ENCODE results near the gene ARPC1B.
"Not testable (repeated sequence)": the region's sequence is repeated elsewhere in the genome, so short reads cannot be mapped to it uniquely, and the experiment has no call there.

The ARPC1B gene

DNA sequence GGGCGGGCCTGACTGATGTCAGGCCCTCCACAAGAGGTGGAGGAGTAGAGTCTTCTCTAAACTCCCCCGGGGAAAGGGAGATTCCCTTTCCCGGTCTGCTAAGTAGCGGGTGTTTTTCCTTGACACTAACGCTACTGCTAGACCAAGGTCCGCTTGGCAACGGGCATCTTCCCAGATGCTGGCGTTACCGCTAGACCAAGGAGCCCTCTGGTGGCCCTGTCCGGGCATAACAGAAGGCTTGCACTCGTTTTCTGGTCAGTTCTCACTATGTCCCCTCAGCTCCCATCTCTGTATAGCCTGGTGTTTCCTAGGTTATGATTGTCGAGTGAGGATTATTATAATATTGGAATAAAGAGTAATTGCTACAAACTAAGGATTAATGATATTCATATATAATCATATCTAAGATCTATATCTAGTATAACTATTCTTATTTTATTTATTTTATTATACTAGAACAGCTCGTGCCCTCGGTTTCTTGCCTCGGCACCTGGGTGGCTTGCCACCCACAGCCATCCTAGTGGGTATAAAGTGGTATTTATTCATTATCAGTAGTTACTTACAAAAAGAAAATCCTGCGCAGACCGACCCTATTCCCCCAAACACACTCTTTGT is 41.1 kb downstream of the ARPC1B start:
- not testable (repeated sequence) for DNase-seq

DNA sequence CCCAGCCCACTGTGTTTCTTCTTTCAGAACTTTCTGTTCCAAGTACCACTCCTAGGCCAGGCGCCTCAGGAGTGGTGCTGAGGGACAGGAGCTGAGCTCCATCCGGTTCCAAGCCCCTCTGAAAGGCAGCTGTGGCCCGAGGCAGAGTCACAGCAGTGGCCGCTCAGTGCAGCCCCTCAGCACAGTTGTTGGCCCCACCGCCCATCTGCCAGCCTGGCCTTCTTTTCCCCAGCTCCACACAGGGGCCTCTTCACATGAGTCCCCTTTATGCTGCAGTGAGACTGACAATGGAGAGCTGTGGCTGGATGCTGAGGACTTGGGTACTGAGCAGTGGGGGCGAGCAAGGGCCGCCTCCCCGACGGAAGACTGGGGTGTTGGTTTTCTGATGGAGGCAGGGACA is 43.7 kb downstream of the ARPC1B start:
- no peak for DNase-seq

DNA sequence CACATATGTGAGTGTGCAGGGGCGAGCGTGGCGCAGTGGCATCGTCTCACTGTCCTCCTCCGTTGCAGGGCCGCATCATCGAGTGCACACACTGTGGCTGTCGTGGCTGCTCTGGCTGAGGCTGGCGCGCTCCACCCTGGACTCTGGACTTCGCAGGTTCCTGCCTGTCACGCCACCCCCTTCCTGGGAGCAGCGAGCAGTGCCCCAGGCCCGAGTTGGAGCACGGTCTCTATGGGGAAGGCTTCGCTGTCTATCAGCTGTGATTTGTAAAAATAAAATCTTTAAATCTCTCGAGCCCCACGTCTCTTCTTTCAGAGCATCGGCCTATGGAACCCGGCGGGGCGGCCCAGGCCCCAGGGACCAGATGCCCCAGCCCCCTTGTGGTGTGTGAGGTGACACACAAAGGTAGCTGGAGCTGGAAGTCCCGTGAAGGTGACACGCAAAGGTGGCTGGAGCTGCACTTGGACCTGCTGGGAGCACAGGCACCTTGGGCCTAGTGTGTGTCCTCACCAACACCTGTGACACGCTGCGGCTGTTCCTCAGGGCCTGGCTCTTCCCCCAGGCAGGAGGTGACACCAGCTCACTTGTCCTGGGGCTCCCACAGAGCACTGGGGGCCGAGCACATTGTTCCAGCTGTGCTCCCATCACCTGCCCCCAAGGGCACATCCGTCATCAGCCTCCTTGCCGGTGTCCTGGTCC is 44.9 kb downstream of the ARPC1B start:
- DNase-seq = no peak

DNA sequence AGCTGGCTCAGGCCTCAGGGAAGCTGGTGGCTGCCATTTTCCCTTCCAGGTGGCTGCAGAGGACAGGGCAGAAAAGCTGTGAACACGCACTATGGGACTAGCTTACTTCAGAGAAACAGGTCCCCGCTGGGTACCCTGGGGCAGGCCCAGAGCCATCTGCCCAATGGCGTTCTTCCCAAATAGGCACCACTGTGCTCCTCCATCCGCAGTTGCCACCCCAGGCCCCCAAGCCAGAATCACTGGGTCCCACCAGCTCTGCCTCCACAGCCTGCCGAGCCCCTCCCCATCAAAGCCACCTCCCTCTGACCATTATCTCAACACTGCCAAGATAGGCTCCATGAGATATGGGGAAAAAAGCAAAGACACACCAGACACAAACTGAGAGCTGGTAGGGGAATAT is 45.7 kb downstream of the ARPC1B start:
- DNase-seq = no peak

DNA sequence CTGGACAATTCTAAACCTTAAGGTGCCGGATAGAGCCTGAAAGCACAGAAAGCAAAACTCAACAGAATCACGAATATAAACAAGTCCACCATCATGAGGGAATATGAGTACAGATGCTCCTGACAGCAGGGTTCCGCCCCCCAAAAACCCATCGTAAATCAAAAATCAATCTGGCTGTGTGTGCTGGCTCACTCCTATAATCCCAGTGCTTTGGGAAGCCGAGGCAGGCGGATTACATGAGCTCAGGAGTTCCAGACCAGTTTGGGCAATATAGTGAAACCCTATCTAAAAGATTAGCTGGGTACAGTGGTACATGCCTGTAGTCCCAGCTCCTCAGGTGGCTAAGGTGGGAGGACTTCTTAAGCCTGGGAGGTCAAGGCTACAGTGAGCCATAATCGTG is 46.5 kb downstream of the ARPC1B start:
- no peak for DNase-seq

DNA sequence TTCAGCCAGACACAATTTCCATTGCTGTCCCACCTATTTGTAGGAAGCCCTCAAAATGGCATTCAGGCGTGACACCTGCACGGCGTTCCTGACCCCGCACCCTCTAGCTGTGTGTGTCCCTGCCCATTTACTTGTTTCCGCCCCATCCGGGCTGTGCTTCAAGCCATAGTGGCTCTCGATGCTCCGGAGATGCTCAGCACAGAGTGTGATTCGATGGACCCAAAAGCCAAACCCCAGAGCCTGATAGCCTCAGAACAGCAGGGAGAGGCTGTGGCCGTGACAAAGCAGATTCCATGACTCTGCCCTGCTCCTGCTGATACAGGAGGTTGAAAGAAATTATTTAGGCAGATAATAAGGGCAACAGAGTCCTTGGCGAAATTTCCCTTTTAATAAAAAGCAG is 47.7 kb downstream of the ARPC1B start:
- no peak for DNase-seq

DNA sequence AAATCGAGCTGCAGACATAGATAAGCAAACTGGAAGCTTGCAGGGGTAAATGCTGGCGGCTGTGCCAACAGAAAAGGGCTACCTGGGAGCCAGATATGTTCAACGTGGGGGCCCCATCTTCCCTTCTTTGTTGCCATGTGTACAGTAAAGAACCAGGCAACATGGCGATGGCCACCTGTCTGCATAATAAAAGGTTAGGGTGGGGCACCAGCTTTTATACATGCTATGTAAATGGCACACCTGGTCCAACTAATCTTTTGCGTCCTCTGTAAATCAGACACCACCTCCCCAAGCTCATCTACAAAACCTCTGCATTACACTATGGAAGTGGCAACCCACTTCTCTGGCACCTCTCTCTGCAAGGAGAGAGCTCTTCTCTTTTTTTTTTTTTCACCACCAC is 48.1 kb downstream of the ARPC1B start:
- DNase-seq = no peak

DNA sequence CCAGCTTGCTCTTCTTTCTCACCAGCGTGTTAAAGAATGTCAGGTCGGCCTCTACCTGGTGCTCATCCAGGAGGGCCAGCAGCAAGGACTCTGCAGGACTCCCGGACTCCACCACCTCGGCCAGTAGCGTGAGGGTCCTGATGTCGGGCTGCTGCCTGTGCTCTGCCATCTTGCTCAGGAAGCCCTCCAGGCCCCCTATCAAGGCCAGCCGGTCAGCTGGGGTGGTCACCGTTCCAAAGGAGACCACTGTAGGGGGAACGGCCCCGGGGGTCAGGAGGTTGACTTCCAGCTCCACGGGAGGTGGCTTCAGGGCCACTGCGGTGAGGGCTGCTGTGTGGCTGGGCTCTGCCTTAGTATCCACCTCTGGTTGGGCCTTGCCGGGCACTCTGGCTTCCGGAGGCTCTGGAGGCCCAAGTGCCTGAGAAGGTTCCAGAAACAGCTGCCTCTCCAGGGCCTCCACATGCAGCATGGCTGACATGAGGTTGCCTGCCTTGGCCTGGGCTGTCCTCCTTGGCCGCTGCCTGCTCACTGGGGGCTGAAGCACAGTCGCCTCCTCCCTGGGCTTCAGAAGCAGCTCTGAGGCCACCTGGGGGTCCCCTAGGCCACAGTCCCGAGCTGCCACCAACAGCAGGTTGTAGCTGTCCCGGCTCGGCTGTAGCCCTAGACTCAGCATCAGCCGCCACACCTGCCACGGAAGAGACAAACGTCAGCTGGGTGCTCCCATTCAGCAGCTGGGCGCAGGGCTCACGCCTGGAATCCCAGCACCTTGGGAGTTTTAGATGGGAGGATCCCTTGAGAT is 50.6 kb downstream of the ARPC1B start:
- no peak for DNase-seq

DNA sequence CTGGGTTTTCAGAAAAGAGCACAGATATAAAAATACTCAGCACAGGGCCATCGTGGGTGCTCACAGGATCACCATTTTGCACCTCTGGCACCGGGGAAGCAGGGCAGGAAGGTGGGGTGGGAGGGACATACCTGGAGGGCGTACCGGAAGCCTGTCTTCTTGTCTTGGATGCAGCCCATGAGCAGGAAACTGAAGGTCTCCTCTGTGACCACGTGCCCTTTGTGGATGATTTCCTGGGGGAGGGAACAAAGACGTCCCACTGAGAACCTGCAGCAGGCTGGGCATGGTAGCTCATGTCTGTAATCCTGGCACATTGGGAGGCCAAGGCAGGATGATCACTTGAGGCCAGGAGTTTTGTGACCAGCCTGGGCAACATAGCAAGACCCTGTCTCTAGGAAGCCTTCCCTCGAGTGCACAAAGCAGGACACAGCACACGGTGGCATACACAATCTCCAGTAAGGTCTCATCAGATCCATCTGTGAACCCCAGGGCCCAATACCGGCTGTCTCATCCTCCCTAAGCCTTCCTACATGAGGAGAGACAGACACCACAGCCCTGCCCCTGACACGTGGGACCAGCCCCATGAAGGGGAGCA is 54.5 kb downstream of the ARPC1B start:
- DNase-seq = no peak

DNA sequence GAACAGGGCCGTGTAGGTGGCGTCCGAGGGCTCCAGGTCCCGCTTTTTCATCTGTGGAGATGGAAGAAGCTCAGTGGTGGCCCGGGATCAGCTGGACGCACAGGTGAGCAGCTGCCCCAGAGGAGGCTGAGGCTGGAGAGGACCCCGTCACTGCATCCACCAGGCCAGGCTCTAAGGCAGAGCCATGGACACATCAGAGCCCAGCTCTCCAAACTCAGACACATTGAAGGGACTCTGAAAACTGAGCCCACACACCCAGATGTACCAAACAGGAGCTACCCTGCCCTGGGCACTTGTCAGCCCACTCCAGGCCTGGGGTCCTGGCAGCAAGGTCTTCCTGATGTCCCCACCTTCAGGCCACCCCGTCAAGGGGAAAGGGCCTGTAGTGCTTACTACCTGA is 55.2 kb downstream of the ARPC1B start:
- no peak for DNase-seq

DNA sequence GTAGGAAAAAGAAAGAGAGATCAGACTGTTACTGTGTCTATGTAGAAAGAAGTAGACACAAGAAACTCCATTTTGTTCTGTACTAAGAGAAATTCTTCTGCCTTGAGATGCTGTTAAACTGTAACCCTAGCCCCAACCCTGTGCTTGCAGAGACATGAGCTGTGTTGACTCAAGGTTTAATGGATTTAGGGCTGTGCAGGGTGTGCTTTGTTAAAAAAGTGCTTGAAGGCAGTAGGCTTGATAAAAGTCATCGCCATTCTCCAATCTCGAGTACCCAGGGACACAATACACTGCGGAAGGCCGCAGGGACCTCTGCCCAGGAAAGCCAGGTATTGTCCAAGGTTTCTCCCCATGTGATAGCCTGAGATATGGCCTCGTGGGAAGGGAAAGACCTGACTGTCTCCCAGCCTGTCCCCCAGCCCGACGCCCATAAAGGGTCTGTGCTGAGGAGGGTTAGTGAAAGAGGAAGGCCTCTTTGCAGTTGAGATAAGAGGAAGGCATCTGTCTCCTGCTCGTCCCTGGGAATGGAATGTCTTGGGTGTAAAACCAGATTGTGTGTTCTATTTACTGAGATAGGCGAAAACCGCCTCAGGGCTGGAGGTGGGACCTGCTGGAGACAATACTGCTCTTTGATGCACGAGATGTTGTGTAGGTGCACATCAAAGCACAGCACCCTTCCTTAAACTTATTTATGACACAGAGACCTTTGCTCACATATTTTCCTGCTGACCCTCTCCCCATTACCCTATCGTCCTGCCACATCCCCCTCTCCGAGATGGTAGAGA is 57.4 kb downstream of the ARPC1B start:
- DNase-seq = not testable (repeated sequence)

DNA sequence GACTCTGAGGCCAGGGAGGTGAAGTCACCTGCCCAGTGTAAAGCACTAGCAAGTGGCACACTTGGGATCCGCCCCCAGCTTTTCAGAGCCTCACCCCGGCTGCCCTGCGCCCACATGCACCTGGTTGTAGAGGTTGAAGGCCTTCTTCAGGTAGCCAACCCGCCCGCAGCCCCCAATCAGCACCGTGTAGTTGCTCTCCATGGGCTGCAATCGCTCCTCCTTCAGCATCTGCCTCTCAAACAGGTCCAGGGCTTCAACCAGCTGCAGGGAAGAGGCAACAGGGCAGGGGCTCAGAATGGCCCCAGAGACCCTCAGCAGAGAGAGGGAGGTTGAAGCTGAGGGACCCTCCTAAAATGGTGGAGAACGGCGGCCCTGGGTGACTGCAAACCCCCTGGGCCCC is 58.6 kb downstream of the ARPC1B start:
- DNase-seq = no peak

DNA sequence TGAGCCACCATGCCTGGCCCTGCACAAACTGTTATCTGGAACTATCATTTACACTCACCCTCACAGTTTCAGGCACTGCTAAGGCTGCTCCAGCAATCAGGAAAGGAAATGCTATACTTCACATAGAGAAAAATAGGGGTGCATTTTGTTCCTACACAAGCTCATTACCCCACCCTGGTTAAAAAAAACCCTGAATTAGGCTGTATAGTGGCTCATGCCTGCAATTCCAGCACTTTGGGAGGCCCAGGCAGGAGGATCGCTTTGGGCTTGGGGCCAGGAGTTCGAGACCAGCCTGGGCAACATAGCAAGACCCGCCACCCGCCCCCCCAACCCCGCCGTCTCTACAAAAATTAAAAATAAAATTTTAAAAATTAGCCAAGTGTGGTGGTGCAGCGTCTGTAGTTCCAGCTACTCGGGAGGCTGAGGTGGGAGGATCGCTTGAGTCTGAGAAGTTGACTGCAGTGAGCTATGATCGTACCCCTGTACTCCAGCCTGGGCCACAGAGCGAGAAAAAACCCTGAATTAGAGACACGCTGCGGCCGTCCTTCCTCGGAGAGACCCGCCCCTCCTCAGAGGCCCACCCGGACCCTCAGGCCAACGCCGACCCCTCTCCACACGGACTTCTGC is 63.5 kb downstream of the ARPC1B start:
- DNase-seq = no peak

DNA sequence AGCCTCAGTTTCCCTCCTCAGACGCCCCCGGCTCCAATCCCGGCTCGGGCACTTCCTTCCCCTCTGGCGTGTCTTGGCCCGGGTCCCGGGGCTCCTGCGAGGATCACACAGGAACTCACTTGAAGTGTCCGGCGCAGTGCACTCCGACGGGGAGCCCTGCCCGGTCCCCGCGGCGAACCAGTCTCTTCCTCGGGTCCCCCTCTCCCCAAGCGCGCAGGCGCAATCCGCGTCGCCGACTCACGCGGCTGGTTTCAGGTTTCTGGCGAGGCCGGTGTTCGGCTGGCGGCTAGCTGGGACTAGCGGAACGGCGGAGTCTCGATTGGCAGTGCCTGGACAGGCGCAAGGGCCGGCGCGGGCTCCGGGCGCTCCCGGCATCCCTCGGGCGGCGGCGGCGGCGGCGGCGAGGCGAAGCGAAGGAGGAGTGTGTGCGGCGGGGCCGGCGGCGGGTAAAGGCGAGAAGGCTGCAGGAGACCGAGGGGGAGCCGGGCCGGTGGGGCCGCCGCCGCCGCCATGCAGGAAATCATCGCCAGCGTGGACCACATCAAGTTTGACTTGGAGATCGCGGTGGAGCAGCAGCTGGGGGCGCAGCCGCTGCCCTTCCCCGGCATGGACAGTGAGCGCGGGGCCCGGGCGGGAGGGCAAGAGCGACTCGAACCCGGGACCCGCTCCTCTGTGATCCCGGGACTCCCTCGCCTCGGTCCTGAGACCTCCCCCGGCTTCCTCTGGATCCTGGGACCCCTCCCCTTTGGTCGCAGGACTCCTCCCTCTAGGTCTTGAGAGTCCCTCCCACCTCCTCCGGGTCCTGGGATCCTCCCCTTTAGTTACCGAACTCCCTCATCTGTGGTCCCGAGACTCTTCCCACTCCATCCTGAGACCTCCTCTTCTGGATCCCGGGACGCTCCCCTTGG is 64.3 kb downstream of the ARPC1B start, which contains the start of the genes CPSF4 and PTCD1:
CPSF4 (plus strand) TSS at position 371 of the 908 bp plus-strand sequence; CDS start at position 511, 140 bp downstream.
PTCD1 (minus strand) TSS at position 226 of the 908 bp plus-strand sequence. CDS start 3,556 bp downstream, outside the sequence.
- peak; percentile 78 for DNase-seq

DNA sequence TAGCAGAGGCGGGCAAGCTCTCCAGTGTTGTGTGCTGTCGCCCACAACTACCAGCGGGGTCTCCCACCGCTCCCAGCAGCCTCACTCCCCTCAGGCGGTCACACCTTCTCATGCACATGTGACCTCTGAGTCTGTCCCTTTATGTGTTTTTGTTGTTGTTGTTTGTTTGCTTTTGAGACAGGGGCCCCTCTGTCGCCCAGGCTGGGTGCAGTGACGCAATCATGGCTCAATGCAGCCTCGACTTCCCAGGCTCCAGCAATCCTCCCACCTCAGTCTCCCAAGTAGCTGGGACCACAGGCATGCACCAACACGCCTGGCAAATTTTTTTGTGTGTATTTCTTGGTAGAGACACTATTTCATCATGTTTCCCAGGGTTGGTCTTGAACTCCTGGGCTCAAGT is 65.7 kb downstream of the ARPC1B start:
- DNase-seq = no peak

Data from NCI-H446 treated with DMSO at 0.1 percent for 48 hours (cell line).